Esophagus muscularis mucosa (tissue), 4 donors: Measurements from ENCODE around the gene TRIM29. TPM values are rescaled to one million over a fixed set of nuclear protein-coding genes. Genes with fewer than 3 reads are reported as not detected.

Experiments
- DNase-seq: peaks from one replicate; pipeline ENCODE4 v3.0.0-alpha.2; 2017; ENCODE audit errors: extremely low spot score
- H3K27ac ChIP-seq, 4 donors: fragments of 200-600 bp; sonication (generic); replicated peaks in 1 of 4; 1 replicate in 3 of 4; 2 replicates in 1 of 4; pipeline ENCODE4 v1.5.1; 2016 to 2019; ENCODE audit warnings: mild to moderate bottlenecking in 1 of 4
- H3K27me3 ChIP-seq, 4 donors: fragments of 200-600 bp; sonication (generic); one replicate each; pipeline versions ENCODE4 v1.5.1 to v1.6.0; 2016 to 2019
- H3K36me3 ChIP-seq, 4 donors: fragments of 200-600 bp; sonication (generic); one replicate each; pipeline ENCODE4 v1.5.1; 2016 to 2019
- H3K4me1 ChIP-seq, 4 donors: fragments of 200-600 bp; sonication (generic); one replicate each; pipeline ENCODE4 v1.5.1; 2016 to 2019
- H3K4me3 ChIP-seq, 4 donors: fragments of 200-600 bp; sonication (generic); 1 replicate in 2 of 4; 2 replicates in 2 of 4; pipeline ENCODE4 v1.5.1; 2016 to 2019; ENCODE audit warnings: mild to moderate bottlenecking in 4 of 4, moderate library complexity in 1 of 4
- H3K9me3 ChIP-seq, 4 donors: fragments of 200-600 bp; sonication (generic); 1 replicate in 3 of 4; 2 replicates in 1 of 4; pipeline ENCODE4 v1.5.1; 2016 to 2019
- EP300 ChIP-seq: sonication (generic); formaldehyde crosslinking; IDR thresholded peaks from one replicate; pipeline ENCODE4 v1.6.1; 2017; ENCODE audit warnings: antibody characterized with exemption
- POLR2A ChIP-seq: fragments of 450-650 bp; IDR thresholded peaks from one replicate; pipeline ENCODE4 v1.6.1; 2017; ENCODE audit warnings: antibody characterized with exemption, moderate library complexity, mild to moderate bottlenecking, low read depth
- POLR2AphosphoS5 ChIP-seq, 2 donors: sonication (generic); formaldehyde crosslinking; IDR thresholded peaks; one replicate each; pipeline ENCODE4 v1.6.1; 2017; ENCODE audit warnings: antibody characterized with exemption in 2 of 2
- WGBS: methylation state at CpG from one replicate; pipeline ENCODE4 v1.1.5; 2018; 5-methylcytosine and 5-hydroxymethylcytosine counted together
- intact Hi-C: fragments of 100-400 bp; cut with DNase I; formaldehyde crosslinking; loops from one replicate; pipeline ENCODE4 v1.15.1; 2023
- total RNA-seq, 4 donors: library from RNA; depleted of rRNA; stranded (reverse); fragments of >200 nt; gene quantifications; one replicate each; pipeline versions ENCODE4 v1.1.0 to v1.2.1, GENCODE V29; 2016
- TF ChIP-seq, protein P1 (sequence below), 3 experiments: fragments of 200-600 bp in 2 of 3; fragments of 450-650 bp in 1 of 3; sonication (generic) in 2 of 3; IDR thresholded peaks; one replicate each; pipeline ENCODE4 v1.5.1; 2017 to 2019; ENCODE audit warnings: antibody characterized with exemption in 3 of 3, mild to moderate bottlenecking in 2 of 3, moderate library complexity in 1 of 3

Gene TRIM29
- total RNA-seq, 4 donors from 2014 or later: 0.45 to 1.3 (median 0.75) TPM

DNA sequence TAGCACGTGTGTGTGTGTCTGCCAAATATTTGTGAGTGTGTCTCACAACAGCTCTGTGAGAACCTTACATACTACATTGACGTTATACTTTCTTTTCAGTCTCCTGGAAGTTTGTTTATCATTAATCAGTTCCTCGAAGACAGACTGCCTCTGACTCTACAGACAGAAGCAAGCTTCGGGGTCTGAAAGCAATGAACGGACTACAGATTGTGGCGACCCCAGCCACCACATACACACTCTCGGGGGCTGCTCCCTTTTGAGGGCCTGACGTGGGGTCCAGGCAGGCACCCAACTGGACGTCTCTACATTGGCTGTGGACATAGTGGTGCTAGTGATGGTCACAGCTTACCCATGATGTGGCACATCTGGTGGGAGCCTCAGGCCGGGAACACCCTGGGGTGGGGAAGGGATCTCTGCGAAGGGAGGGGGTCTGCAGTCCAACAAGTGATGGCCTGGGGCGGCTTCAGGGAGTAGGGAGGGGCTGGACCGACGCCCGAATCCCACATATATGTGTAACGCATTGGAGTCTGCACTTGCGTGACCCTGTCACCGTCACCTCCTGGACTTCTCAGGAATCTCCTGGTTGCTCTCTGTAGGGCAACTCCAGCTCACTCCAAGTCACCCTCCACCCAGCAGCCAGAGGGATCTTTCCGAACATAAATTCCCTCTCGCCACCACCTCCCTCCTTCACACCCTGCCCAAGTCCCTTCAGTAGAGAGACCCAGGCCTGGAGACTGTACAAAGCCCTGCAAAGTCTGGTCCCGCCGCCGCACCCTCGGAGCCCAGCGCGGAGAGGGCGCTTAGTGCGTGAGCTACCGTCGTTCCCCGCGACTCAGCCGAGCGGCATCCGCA lies 30.4 kb upstream of the TRIM29 start:
- DNase-seq: no peak
- TF ChIP-seq, protein P1, sequence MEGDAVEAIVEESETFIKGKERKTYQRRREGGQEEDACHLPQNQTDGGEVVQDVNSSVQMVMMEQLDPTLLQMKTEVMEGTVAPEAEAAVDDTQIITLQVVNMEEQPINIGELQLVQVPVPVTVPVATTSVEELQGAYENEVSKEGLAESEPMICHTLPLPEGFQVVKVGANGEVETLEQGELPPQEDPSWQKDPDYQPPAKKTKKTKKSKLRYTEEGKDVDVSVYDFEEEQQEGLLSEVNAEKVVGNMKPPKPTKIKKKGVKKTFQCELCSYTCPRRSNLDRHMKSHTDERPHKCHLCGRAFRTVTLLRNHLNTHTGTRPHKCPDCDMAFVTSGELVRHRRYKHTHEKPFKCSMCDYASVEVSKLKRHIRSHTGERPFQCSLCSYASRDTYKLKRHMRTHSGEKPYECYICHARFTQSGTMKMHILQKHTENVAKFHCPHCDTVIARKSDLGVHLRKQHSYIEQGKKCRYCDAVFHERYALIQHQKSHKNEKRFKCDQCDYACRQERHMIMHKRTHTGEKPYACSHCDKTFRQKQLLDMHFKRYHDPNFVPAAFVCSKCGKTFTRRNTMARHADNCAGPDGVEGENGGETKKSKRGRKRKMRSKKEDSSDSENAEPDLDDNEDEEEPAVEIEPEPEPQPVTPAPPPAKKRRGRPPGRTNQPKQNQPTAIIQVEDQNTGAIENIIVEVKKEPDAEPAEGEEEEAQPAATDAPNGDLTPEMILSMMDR (IDR thresholded peaks at IDR 0.05): no peak
- no peak for TF ChIP-seq POLR2A
- Histone ChIP-seq H3K4me3 (peak overlapping the region; percentile 51 to 64 (median 54)), H3K4me1 (peaks cover 11 to 34% (median 33%) of the 10 kb centered on the region in 4 donors), H3K36me3 (no peaks in the 10 kb centered on the region), H3K27me3 (peaks cover 0 to 72% (median 13%) of the 10 kb centered on the region in 4 donors), H3K9me3 (no peaks in the 10 kb centered on the region), H3K27ac (peak overlapping the region in 2 of 4 donors; percentile 35 to 40)
- 39% methylated on average over 18 of the region's 35 CpGs for WGBS
- intact Hi-C loops: no loop called here

DNA sequence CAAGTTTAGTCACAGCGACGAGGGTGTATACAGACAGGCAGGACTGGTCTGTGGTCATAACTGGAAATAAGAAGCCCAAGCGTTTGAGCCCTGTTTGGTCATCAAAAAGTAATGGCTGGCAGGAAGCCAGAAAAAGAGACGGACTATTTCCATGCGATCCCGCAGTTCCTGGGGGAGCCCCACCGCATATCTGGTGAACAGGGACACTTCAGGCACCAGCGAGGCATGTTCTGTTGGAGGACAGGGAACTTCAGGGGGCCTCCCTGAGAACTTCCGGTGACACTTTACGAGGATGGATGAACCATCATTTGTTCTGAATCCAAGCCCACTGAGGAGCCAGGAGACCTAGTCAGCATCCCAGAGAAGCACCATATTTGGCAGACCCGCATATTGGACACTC lies 29.7 kb upstream of the TRIM29 start:
- no peaks in the 10 kb centered on the region for H3K36me3 ChIP-seq
- H3K27me3 ChIP-seq: peaks cover 0 to 67% (median 13%) of the 10 kb centered on the region in 4 donors
- peak; percentile 66 for DNase-seq
- peaks cover 10 to 34% (median 28%) of the 10 kb centered on the region in 4 donors for H3K4me1 ChIP-seq
- 75% methylated on average over 11 of the region's 11 CpGs for WGBS
- TF ChIP-seq POLR2A (no peak), EP300 (no peak), POLR2AphosphoS5 (IDR thresholded peaks at IDR 0.05) (no peak)
- TF ChIP-seq, protein P1 (IDR thresholded peaks at IDR 0.05): no peak
- no peaks in the 10 kb centered on the region for H3K9me3 ChIP-seq
- intact Hi-C loops: no loop called here
- no peak overlapping the region for H3K27ac ChIP-seq
- H3K4me3 ChIP-seq: no peak overlapping the region

DNA sequence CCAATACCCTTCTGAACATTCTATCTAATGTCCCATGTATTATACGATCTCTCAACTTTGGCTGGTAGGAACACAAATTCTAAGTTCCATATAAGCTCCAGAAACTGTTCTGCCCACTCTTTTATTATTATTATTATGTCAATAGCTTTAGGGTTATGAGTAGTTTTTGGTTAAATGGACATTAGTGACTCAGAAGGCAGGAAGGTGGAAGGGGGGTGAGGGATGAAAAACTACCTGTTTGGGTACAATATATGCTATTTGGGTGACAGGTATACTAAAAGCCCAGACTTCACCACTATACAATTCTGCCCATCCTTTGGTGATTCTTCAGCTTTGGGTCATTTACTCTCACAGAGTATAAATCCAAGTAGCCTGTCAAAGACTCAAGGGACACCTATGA lies 22.5 kb upstream of the TRIM29 start:
- no peak for DNase-seq
- intact Hi-C loops: no loop called here
- WGBS: 77% methylated on average over 1 of the region's 1 CpG
- Histone ChIP-seq H3K4me1 (no peaks in the 10 kb centered on the region), H3K9me3 (peaks cover 0 to 10% (median 3%) of the 10 kb centered on the region in 4 donors), H3K4me3 (no peak overlapping the region), H3K27ac (no peak overlapping the region), H3K27me3 (peaks cover 0 to 13% (median 0%) of the 10 kb centered on the region in 4 donors), H3K36me3 (no peaks in the 10 kb centered on the region)
- TF ChIP-seq, protein P1 (IDR thresholded peaks at IDR 0.05): no peak
- no peak for TF ChIP-seq POLR2A
- no peak for TF ChIP-seq EP300
- no peak for TF ChIP-seq POLR2AphosphoS5 (IDR thresholded peaks at IDR 0.05)

DNA sequence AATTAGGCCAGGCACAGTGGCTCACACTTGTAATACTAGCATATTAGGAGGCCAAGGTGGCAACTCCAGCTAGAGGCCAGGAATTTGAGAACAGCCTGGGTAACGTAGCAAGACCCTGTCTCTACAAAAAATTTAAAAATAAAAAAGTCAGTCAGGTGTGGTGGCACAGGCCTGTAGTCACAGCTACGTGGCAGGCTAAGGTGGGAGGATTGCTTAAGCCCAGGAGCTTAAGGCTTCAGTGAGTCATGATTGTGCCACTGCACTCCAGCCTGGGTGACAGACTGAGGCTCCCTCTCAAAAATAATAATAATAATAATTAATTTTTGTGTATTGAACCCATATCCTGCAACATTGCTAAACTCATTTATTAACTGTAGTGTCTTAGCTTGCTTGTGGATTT lies 15.3 kb upstream of the TRIM29 start:
- peaks cover 0 to 8% (median 0%) of the 10 kb centered on the region in 4 donors for H3K9me3 ChIP-seq
- no peak overlapping the region for H3K27ac ChIP-seq
- intact Hi-C loops: no loop called here
- TF ChIP-seq, protein P1 (IDR thresholded peaks at IDR 0.05): no peak
- no peak for TF ChIP-seq POLR2AphosphoS5 (IDR thresholded peaks at IDR 0.05)
- no peak for TF ChIP-seq POLR2A
- TF ChIP-seq EP300: no peak
- no peaks in the 10 kb centered on the region for H3K4me1 ChIP-seq
- WGBS: 81% methylated on average over 2 of the region's 2 CpGs
- no peaks in the 10 kb centered on the region for H3K36me3 ChIP-seq
- peaks cover 0 to 4% (median 0%) of the 10 kb centered on the region in 4 donors for H3K27me3 ChIP-seq
- DNase-seq: no peak
- H3K4me3 ChIP-seq: no peak overlapping the region
